Measurements from ENCODE around the gene FAF1. TPM values are rescaled to one million over a fixed set of nuclear protein-coding genes. Genes with fewer than 3 reads are reported as not detected.

FAF1 gene
- total and polyA plus RNA-seq, 2 of the 8 experiments (the other 6 are each of a cell fraction or from before 2014, with no cell fraction given), result 10.8 to 65.9 TPM

GRCh38 chr1:50564417-50564816 is 395.6 kb downstream of the FAF1 start:
- Histone ChIP-seq H4K5ac (ENCODE audit: insufficient read length, low read depth, low read length) (no peak overlapping the region), H3K18ac (ENCODE audit: extremely low read depth, low read length) (no peak overlapping the region), H2BK120ac (replicated peaks; ENCODE audit: low read depth, low read length) (no peak overlapping the region), H3K14ac (ENCODE audit: insufficient read length) (no peak overlapping the region), H3K4me2 (ENCODE audit: insufficient read depth in 1 of 2, low read depth in 2 of 2, low read length in 2 of 2) (no peak overlapping the region), H3K27ac (ENCODE audit: low read depth, low read length) (no peak overlapping the region), H2BK15ac (ENCODE audit: low read length) (no peak overlapping the region), H3K9ac (replicated peaks in 1 of 4; ENCODE audit: extremely low read depth in 1 of 4, low read depth in 3 of 4, low read length in 3 of 4) (no peak overlapping the region), H3K9me3 (ENCODE audit: insufficient read depth in 2 of 2, low read depth in 1 of 2, low read length in 1 of 2) (no peaks in the 10 kb centered on the region), H3K4ac (replicated peaks; ENCODE audit: insufficient read length, low read depth, low read length) (no peak overlapping the region), H2BK20ac (ENCODE audit: low read length) (no peak overlapping the region), H3K36me3 (ENCODE audit: control insufficient read depth in 2 of 4, insufficient read depth in 4 of 4, low read length in 3 of 4) (no peaks in the 10 kb centered on the region), H3K79me2 (ENCODE audit: control insufficient read depth in 1 of 2, insufficient read depth in 2 of 2, low read length in 2 of 2) (no peaks in the 10 kb centered on the region), H4K91ac (replicated peaks; ENCODE audit: insufficient read length, low read length) (no peak overlapping the region), H4K8ac (ENCODE audit: extremely low read depth, insufficient read depth, low read length) (no peak overlapping the region), H3K23me2 (ENCODE audit: low read depth, low read length) (no peaks in the 10 kb centered on the region; the same call in 1 of the 2 replicates), H3K79me1 (ENCODE audit: low read depth, low read length) (no peaks in the 10 kb centered on the region), H2AFZ (ENCODE audit: low read length) (no peak overlapping the region), H3K23ac (ENCODE audit: insufficient read length) (no peak overlapping the region), H2BK5ac (ENCODE audit: low read depth, low read length) (no peak overlapping the region), H3K56ac (replicated peaks; ENCODE audit: insufficient read length, low read depth, low read length) (no peak overlapping the region), H2BK12ac (ENCODE audit: low read depth, low read length) (no peak overlapping the region), H2AK5ac (ENCODE audit: low read depth, low read length) (no peak overlapping the region), H3K27me3 (replicated peaks in 1 of 4; ENCODE audit: control insufficient read depth in 3 of 4, extremely low read depth in 1 of 4, insufficient read depth in 3 of 4, low read length in 3 of 4) (no peaks in the 10 kb centered on the region), H3K4me1 (replicated peaks in 1 of 4; ENCODE audit: control insufficient read depth in 3 of 4, insufficient read depth in 4 of 4, low read length in 3 of 4) (peaks cover 0 to 3% (median 1%) of the 10 kb centered on the region in 4 experiments; a peak in 2 of 7 replicates), H3K4me3 (ENCODE audit: extremely low read depth in 1 of 4, insufficient read depth in 2 of 4, low read depth in 3 of 4, low read length in 4 of 4) (no peak overlapping the region), H4K20me1 (replicated peaks in 1 of 2; ENCODE audit: control insufficient read depth in 1 of 2, insufficient read depth in 2 of 2, low read length in 2 of 2) (no peaks in the 10 kb centered on the region)
- ChIA-PET POLR2A (ENCODE audit: partially characterized antibody) (no interaction called here), CTCF (ENCODE audit: partially characterized antibody) (interaction anchor here (1.0 kb wide), 2 partner anchors 17 to 150 kb away, joined by 3 to 4 read pairs; no protein-coding TSS in a partner anchor)
- TF ChIP-seq CTCF (IDR thresholded peaks at IDR 0.05; ENCODE audit: control extremely low read depth in 1 of 3, insufficient read depth in 1 of 3, low read depth in 1 of 3, low read length in 3 of 3), result no peak
- no peak for TF ChIP-seq CEBPB (IDR thresholded peaks at IDR 0.05; ENCODE audit: low read depth, low read length)
- TF ChIP-seq CBX8 (IDR thresholded peaks at IDR 0.05; ENCODE audit: borderline replicate concordance, low read depth, low read length), result no peak
- TF ChIP-seq CHD1 (IDR thresholded peaks at IDR 0.05; ENCODE audit: low read depth, low read length), result no peak
- TF ChIP-seq SIRT6 (IDR thresholded peaks at IDR 0.05; ENCODE audit: low read length), result no peak
- no peak for TF ChIP-seq CHD2 (IDR thresholded peaks at IDR 0.05; ENCODE audit: low read length)
- no peak for TF ChIP-seq MAFK (IDR thresholded peaks at IDR 0.05; ENCODE audit: low read depth, low read length)
- TF ChIP-seq GTF2F1 (IDR thresholded peaks at IDR 0.05; ENCODE audit: borderline replicate concordance, low read depth, low read length), result no peak
- TF ChIP-seq RAD21 (IDR thresholded peaks at IDR 0.05 in 1 of 2, conservative IDR thresholded peaks at IDR 0.05 in 1 of 2; ENCODE audit: low read depth in 2 of 2, low read length in 2 of 2), result no peak
- no peak for TF ChIP-seq SIN3A (conservative IDR thresholded peaks at IDR 0.05 in 1 of 2, IDR thresholded peaks at IDR 0.05 in 1 of 2; ENCODE audit: low read depth in 1 of 2, low read length in 2 of 2)
- no peak for TF ChIP-seq BACH1 (IDR thresholded peaks at IDR 0.05; ENCODE audit: low read length)
- FAIRE-seq (no peak), DNase-seq (ENCODE audit: low read depth in 1 of 2, low spot score in 2 of 2) (no peak)
- 67% methylated on average over 1 of the region's 1 CpG; no CpG with 5 or more reads in 1 of the 2 experiments for WGBS, 2 experiments (ENCODE audit: extremely low coverage in 1 of 2, insufficient coverage in 1 of 2, insufficient read length in 1 of 2, insufficient replicate concordance in 2 of 2, low coverage in 1 of 2, low lambda C conversion rate in 2 of 2, missing lambda C conversion rate in 1 of 2)

All from H1 (cell line).